ENCODE data around the gene DNAAF8.

DNA sequence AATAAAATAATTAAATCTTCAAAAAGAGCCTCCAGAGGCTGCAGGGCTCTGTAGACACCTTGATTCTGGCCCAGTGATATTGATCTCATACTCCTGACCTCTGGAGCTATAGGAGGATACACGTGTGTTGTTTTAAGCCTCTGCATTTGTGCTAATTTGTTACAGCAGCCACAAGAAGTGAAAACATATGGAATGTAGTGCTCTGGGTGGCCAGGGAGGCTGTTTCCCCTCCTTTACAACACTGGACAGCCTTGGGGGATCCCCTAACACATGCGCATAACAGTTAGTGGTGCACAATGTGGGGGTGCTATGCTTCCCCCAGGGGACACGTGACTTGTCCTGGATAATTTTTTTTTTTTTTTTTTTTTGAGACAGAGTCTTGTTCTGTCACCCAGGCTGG, 37.3 kb downstream of the DNAAF8 start:
- no peak for TF ChIP-seq EZH2 (IDR thresholded peaks at IDR 0.05; ENCODE audit: borderline replicate concordance, low read depth, low read length, severe bottlenecking)
- no peak for TF ChIP-seq MYC (IDR thresholded peaks at IDR 0.05; ENCODE audit: low read depth, low read length)
- TF ChIP-seq, protein P1, sequence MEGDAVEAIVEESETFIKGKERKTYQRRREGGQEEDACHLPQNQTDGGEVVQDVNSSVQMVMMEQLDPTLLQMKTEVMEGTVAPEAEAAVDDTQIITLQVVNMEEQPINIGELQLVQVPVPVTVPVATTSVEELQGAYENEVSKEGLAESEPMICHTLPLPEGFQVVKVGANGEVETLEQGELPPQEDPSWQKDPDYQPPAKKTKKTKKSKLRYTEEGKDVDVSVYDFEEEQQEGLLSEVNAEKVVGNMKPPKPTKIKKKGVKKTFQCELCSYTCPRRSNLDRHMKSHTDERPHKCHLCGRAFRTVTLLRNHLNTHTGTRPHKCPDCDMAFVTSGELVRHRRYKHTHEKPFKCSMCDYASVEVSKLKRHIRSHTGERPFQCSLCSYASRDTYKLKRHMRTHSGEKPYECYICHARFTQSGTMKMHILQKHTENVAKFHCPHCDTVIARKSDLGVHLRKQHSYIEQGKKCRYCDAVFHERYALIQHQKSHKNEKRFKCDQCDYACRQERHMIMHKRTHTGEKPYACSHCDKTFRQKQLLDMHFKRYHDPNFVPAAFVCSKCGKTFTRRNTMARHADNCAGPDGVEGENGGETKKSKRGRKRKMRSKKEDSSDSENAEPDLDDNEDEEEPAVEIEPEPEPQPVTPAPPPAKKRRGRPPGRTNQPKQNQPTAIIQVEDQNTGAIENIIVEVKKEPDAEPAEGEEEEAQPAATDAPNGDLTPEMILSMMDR (IDR thresholded peaks at IDR 0.05; ENCODE audit: extremely low read depth in 1 of 2, insufficient read depth in 1 of 2, low read depth in 1 of 2, low read length in 2 of 2), result no peak
- no peak for TF ChIP-seq POLR2A (IDR thresholded peaks at IDR 0.05; ENCODE audit: low read depth, low read length)
- TF ChIP-seq, protein P2, sequence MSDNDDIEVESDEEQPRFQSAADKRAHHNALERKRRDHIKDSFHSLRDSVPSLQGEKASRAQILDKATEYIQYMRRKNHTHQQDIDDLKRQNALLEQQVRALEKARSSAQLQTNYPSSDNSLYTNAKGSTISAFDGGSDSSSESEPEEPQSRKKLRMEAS (IDR thresholded peaks at IDR 0.05; ENCODE audit: insufficient read depth, insufficient read length), result no peak
- no peak for TF ChIP-seq JUN (IDR thresholded peaks at IDR 0.05; ENCODE audit: borderline replicate concordance, insufficient read depth, insufficient read length, low read depth)
- TF ChIP-seq POLR2AphosphoS5 (IDR thresholded peaks at IDR 0.05; ENCODE audit: insufficient read depth, low read depth, low read length), result no peak
- TF ChIP-seq GATA2 (IDR thresholded peaks at IDR 0.05; ENCODE audit: insufficient read depth, insufficient read length, low read depth, low read length), result no peak
- TF ChIP-seq FOS (IDR thresholded peaks at IDR 0.05; ENCODE audit: borderline replicate concordance, insufficient read depth, low read length), result no peak

All from endothelial cell of umbilical vein (primary cell).